Loucy (cell line): Measurements from ENCODE around the gene CMTM8.

ENCODE experiments used
- H2AFZ ChIP-seq: fragments of 200-600 bp; sonication (generic); 2 replicates; pipeline ENCODE4 v1.6.0; 2016; ENCODE audit warnings: antibody characterized with exemption, mild to moderate bottlenecking, low read length, moderate library complexity
- H3F3A ChIP-seq: fragments of 200-600 bp; 2 replicates; pipeline ENCODE4 v1.6.0; 2016; ENCODE audit warnings: antibody characterized with exemption, low read depth, mild to moderate bottlenecking
- H3K27me3 ChIP-seq: fragments of 200-600 bp; sonication (generic); 2 replicates; pipeline ENCODE4 v1.6.1; 2014; ENCODE audit warnings: low read length, mild to moderate bottlenecking; ENCODE audit not compliant: insufficient read depth, poor library complexity, severe bottlenecking
- H3K36me3 ChIP-seq: fragments of 200-600 bp; sonication (generic); 2 replicates; pipeline ENCODE4 v1.6.1; 2016; ENCODE audit warnings: low read length; ENCODE audit not compliant: insufficient read depth
- H3K4me1 ChIP-seq: fragments of 200-600 bp; sonication (generic); 2 replicates; pipeline ENCODE4 v1.5.1; 2014; ENCODE audit warnings: low read length, mild to moderate bottlenecking; ENCODE audit not compliant: insufficient read depth, poor library complexity, severe bottlenecking
- H3K4me2 ChIP-seq: fragments of 200-600 bp; sonication (generic); 2 replicates; pipeline ENCODE4 v1.6.0; 2014; ENCODE audit warnings: antibody characterized with exemption, low read length, low read depth, mild to moderate bottlenecking; ENCODE audit not compliant: poor library complexity, severe bottlenecking
- H3K4me3 ChIP-seq: fragments of 200-600 bp; sonication (generic); 2 replicates; pipeline ENCODE4 v1.5.1; 2014; ENCODE audit warnings: low read length, mild to moderate bottlenecking, mixed read lengths; ENCODE audit not compliant: poor library complexity, severe bottlenecking
- H3K79me2 ChIP-seq: fragments of 200-600 bp; sonication (generic); 2 replicates; pipeline ENCODE4 v1.6.1; 2014; ENCODE audit warnings: low read length; ENCODE audit not compliant: insufficient read depth
- H3K9ac ChIP-seq: fragments of 200-600 bp; sonication (generic); 2 replicates; pipeline ENCODE4 v1.6.0; 2014; ENCODE audit warnings: mild to moderate bottlenecking, low read depth, low read length, moderate library complexity; ENCODE audit not compliant: poor library complexity, severe bottlenecking
- H3K9me2 ChIP-seq: fragments of 200-600 bp; sonication (generic); replicated peaks from 2 replicates; pipeline ENCODE4 v1.6.1; 2016; ENCODE audit warnings: low read depth, low read length, mixed read lengths
- H3K9me3 ChIP-seq: fragments of 200-600 bp; sonication (generic); 2 replicates; pipeline ENCODE4 v1.6.1; 2014; ENCODE audit warnings: mild to moderate bottlenecking, antibody characterized with exemption, low read length, low read depth; ENCODE audit not compliant: insufficient read depth
- H4K20me1 ChIP-seq: fragments of 200-600 bp; sonication (generic); 2 replicates; pipeline ENCODE4 v1.6.0; 2014; ENCODE audit warnings: antibody characterized with exemption, low read length, mild to moderate bottlenecking; ENCODE audit not compliant: insufficient read depth, poor library complexity, severe bottlenecking
- EZH2phosphoT487 ChIP-seq: fragments of 200-600 bp; IDR thresholded peaks from 2 replicates; pipeline ENCODE4 v1.6.1; 2018; ENCODE audit warnings: antibody characterized with exemption, mild to moderate bottlenecking, moderate library complexity, borderline replicate concordance
- TF ChIP-seq, protein P1 (sequence below): fragments of 200-600 bp; sonication (generic); conservative IDR thresholded peaks from 2 replicates; pipeline ENCODE4 v1.5.1; 2014; ENCODE audit warnings: mild to moderate bottlenecking, antibody characterized with exemption, low read length

Gene CMTM8

DNA sequence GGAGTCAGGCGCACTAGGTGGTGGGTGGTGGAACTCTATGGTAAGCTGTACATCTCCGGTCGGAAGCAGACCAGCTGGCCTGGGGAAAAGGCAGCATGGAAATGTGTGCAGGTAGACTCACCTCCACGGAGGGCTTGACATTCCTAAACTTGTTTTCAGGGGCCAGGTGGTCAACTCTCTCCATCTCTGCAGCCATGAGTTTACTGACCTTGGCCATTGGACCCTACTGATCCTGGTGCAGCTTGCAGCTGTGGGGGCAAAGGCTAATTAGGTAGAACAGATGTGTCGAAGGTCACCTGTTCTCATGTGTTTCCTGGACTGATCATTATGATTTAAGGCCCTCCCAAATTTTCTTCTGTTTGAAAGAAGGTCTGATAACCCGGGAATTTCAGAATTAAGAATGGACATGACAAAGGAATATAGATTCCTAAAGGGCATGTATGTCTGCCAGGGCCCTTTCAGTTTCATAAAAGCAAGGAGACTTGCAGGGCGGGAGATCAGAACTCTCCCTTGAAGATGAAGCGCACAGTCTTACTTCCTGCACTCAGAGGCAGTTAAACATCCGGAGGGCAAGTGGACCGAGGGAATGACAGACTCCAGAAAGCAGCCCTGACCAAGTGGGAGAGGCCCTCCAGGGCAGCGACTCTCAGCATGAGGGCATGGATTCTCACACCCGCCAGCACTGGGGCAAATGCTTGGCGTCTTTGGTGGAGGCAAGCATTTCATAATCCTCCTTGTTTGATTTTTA is 97.1 kb downstream of the CMTM8 start:
- Histone ChIP-seq H3K9me2 (no peaks in the 10 kb centered on the region), H3K79me2 (no peaks in the 10 kb centered on the region), H3F3A (no peaks in the 10 kb centered on the region), H4K20me1 (no peaks in the 10 kb centered on the region), H3K27me3 (no peaks in the 10 kb centered on the region), H3K4me1 (no peaks in the 10 kb centered on the region), H2AFZ (no peak overlapping the region), H3K36me3 (no peaks in the 10 kb centered on the region), H3K4me3 (no peak overlapping the region), H3K4me2 (no peak overlapping the region), H3K9ac (no peak overlapping the region), H3K9me3 (no peaks in the 10 kb centered on the region)
- no peak for TF ChIP-seq EZH2phosphoT487
- TF ChIP-seq, protein P1, sequence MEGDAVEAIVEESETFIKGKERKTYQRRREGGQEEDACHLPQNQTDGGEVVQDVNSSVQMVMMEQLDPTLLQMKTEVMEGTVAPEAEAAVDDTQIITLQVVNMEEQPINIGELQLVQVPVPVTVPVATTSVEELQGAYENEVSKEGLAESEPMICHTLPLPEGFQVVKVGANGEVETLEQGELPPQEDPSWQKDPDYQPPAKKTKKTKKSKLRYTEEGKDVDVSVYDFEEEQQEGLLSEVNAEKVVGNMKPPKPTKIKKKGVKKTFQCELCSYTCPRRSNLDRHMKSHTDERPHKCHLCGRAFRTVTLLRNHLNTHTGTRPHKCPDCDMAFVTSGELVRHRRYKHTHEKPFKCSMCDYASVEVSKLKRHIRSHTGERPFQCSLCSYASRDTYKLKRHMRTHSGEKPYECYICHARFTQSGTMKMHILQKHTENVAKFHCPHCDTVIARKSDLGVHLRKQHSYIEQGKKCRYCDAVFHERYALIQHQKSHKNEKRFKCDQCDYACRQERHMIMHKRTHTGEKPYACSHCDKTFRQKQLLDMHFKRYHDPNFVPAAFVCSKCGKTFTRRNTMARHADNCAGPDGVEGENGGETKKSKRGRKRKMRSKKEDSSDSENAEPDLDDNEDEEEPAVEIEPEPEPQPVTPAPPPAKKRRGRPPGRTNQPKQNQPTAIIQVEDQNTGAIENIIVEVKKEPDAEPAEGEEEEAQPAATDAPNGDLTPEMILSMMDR: no peak

DNA sequence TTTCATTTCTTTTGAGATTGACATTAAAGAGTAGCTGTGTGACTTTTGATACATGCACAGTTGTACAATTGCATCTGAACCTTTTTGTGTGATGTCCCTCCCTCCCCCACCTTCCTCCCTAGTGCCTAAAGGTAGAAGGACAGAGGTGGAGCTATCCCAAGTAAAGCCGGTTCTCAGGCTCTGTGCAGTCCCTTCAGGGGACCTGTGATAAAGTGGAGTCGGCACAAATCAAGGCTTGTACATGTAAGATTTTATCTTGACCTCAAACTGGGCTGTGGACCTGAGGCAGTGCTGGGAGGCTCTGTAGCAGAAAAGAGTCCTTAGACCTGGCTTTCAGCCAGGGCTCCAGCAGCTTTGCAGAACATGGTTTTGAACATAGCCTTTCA is 97.6 kb downstream of the CMTM8 start:
- no peaks in the 10 kb centered on the region for H3K9me3 ChIP-seq
- H3F3A ChIP-seq: no peaks in the 10 kb centered on the region
- H2AFZ ChIP-seq: no peak overlapping the region
- H3K4me1 ChIP-seq: no peaks in the 10 kb centered on the region
- H4K20me1 ChIP-seq: no peaks in the 10 kb centered on the region
- no peaks in the 10 kb centered on the region for H3K79me2 ChIP-seq
- TF ChIP-seq, protein P1: no peak
- TF ChIP-seq EZH2phosphoT487: no peak
- no peak overlapping the region for H3K9ac ChIP-seq
- H3K36me3 ChIP-seq: no peaks in the 10 kb centered on the region
- H3K9me2 ChIP-seq: no peaks in the 10 kb centered on the region
- no peak overlapping the region for H3K4me3 ChIP-seq
- no peak overlapping the region for H3K4me2 ChIP-seq
- no peaks in the 10 kb centered on the region for H3K27me3 ChIP-seq

DNA sequence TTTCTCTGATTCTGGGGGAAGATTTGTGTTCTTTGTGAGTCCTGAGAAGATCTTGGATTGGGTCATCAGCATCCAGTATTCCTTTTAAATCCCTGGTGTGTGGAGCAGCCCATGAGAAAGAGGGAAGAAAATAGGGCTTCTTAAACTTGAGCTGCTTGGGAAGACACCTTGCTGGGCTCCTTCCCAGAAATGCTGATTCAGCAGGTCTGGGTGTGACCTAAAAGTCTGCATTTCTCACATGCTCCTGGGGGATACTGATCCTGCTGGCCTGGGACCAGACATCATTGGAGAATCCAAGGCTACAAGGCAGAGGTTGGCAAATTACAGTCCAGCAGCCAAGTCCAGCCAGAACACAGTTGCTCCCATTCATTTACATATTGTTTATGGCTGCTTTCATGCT is 99.0 kb downstream of the CMTM8 start:
- Histone ChIP-seq H2AFZ (no peak overlapping the region), H3K4me3 (no peak overlapping the region), H3K79me2 (no peaks in the 10 kb centered on the region), H3K4me2 (no peak overlapping the region), H3K4me1 (no peaks in the 10 kb centered on the region), H4K20me1 (no peaks in the 10 kb centered on the region), H3K36me3 (no peaks in the 10 kb centered on the region), H3K9me2 (no peaks in the 10 kb centered on the region), H3K9me3 (no peaks in the 10 kb centered on the region), H3K9ac (no peak overlapping the region), H3K27me3 (no peaks in the 10 kb centered on the region), H3F3A (no peaks in the 10 kb centered on the region)
- no peak for TF ChIP-seq EZH2phosphoT487
- TF ChIP-seq, protein P1: no peak
